Bronchial epithelial cell (primary cell): ENCODE results near the gene SDE2. TPM values are rescaled to one million over a fixed set of nuclear protein-coding genes. Genes with fewer than 3 reads are reported as not detected.
"Not testable (repeated sequence)": the region's sequence is repeated elsewhere in the genome, so short reads cannot be mapped to it uniquely, and the experiment has no call there.

Experiments
- DNase-seq: peaks from one replicate; pipeline ENCODE4 v3.0.0-alpha.2; 2010; ENCODE audit warnings: low read depth
- FAIRE-seq: peaks from 2 replicates; lab custom pipeline; 2011; peaks lifted over from hg19 to GRCh38; lab: Jason Lieb, UNC
- H3K27me3 ChIP-seq: 2 replicates; pipeline ENCODE4 v1.5.1; 2011; ENCODE audit warnings: low read length; ENCODE audit not compliant: control insufficient read depth, insufficient read depth
- H3K36me3 ChIP-seq: 2 replicates; pipeline ENCODE4 v1.5.1; 2011; ENCODE audit warnings: low read length; ENCODE audit not compliant: control insufficient read depth, insufficient read depth
- H3K4me3 ChIP-seq: 2 replicates; pipeline ENCODE4 v1.5.1; 2011; ENCODE audit warnings: mild to moderate bottlenecking, low read depth, low read length, control low read depth
- total RNA-seq: library from RNA; depleted of rRNA; stranded (reverse); fragments of >200 nt; gene quantifications from 2 replicates; pipeline ENCODE4 v1.2.1, GENCODE V29; 2014
- TF ChIP-seq, protein P1 (sequence below): IDR thresholded peaks from 2 replicates; pipeline ENCODE4 v1.5.1; 2011; ENCODE audit warnings: mild to moderate bottlenecking, moderate library complexity, low read length, control low read depth, inconsistent platforms; ENCODE audit not compliant: insufficient read depth, severe bottlenecking

SDE2 gene
- total RNA-seq, 1 donor from 2014 or later: 41.1 TPM

GRCh38 chr1:225979421-225979820, 19.7 kb downstream of the SDE2 start:
- no peak overlapping the region for H3K4me3 ChIP-seq
- H3K36me3 ChIP-seq: peaks cover 1% of the 10 kb centered on the region
- TF ChIP-seq, protein P1, sequence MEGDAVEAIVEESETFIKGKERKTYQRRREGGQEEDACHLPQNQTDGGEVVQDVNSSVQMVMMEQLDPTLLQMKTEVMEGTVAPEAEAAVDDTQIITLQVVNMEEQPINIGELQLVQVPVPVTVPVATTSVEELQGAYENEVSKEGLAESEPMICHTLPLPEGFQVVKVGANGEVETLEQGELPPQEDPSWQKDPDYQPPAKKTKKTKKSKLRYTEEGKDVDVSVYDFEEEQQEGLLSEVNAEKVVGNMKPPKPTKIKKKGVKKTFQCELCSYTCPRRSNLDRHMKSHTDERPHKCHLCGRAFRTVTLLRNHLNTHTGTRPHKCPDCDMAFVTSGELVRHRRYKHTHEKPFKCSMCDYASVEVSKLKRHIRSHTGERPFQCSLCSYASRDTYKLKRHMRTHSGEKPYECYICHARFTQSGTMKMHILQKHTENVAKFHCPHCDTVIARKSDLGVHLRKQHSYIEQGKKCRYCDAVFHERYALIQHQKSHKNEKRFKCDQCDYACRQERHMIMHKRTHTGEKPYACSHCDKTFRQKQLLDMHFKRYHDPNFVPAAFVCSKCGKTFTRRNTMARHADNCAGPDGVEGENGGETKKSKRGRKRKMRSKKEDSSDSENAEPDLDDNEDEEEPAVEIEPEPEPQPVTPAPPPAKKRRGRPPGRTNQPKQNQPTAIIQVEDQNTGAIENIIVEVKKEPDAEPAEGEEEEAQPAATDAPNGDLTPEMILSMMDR: no peak
- no peaks in the 10 kb centered on the region for H3K27me3 ChIP-seq
- DNase-seq (no peak), FAIRE-seq (no peak)

- no peak for DNase-seq
- TF ChIP-seq, protein P1: no peak
- Histone ChIP-seq H3K27me3 (no peaks in the 10 kb centered on the region), H3K4me3 (no peak overlapping the region), H3K36me3 (peaks cover 1% of the 10 kb centered on the region)
- FAIRE-seq: no peak
These were observed 21.0 kb downstream of the SDE2 start for GRCh38 chr1:225977937-225978748.

DNA sequence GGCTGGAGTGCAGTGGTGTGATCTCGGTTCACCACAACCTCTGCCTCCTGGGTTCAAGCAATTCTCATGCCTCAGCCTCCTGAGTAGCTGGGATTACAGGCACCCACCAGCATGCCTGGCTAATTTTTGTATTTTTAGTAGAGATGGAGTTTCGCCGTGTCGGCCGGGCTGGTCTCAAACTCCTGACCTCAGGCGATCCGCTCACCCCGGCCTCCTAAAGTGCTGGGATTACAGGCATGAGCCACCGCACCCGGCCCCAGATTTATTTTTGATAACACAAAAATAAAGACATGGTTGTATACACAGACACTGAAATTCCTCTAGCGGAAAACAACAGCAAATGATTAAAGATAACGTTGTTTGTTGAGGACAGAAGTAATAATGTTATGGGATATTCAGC, 24.0 kb downstream of the SDE2 start:
- FAIRE-seq, H3K27me3 ChIP-seq, DNase-seq, H3K36me3 ChIP-seq, H3K4me3 ChIP-seq: not testable (repeated sequence)

GRCh38 chr1:225974454-225974853, 24.7 kb downstream of the SDE2 start:
- no peak overlapping the region for H3K4me3 ChIP-seq
- no peaks in the 10 kb centered on the region for H3K27me3 ChIP-seq
- H3K36me3 ChIP-seq: no peaks in the 10 kb centered on the region
- TF ChIP-seq, protein P1: no peak
- no peak for FAIRE-seq
- no peak for DNase-seq

GRCh38 chr1:225973158-225973557, 26.0 kb downstream of the SDE2 start:
- FAIRE-seq (no peak), DNase-seq (peak; percentile 14)
- H3K36me3 ChIP-seq: no peaks in the 10 kb centered on the region
- H3K27me3 ChIP-seq: no peaks in the 10 kb centered on the region
- no peak overlapping the region for H3K4me3 ChIP-seq
- TF ChIP-seq, protein P1: no peak

GRCh38 chr1:225972344-225973152, 26.6 kb downstream of the SDE2 start:
- TF ChIP-seq, protein P1: no peak
- no peaks in the 10 kb centered on the region for H3K27me3 ChIP-seq
- H3K4me3 ChIP-seq: no peak overlapping the region
- DNase-seq (no peak), FAIRE-seq (no peak)
- no peaks in the 10 kb centered on the region for H3K36me3 ChIP-seq

GRCh38 chr1:225970592-225971157, 28.5 kb downstream of the SDE2 start:
- not testable (repeated sequence) for DNase-seq, H3K27me3 ChIP-seq, FAIRE-seq, H3K36me3 ChIP-seq, H3K4me3 ChIP-seq

DNA sequence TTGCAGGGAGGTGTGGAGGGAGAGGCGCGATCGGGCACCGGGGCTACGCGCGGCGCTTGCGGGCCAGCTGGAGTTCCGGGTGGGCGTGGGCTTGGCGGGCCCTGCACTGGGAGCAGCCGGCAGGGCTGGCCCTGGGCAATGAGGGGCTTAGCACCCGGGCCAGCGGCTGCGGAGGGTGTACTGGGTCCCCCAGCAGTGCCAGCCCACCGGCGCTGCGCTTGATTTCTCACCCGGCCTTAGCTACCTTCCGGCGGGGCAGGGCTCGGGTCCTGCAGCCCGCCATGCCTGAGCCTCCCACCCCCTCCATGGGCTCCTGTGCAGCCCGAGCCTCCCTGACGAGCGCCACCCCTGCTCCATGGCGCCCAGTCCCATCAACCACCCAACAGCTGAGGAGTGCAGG, 29.4 kb downstream of the SDE2 start:
- not testable (repeated sequence) for DNase-seq, H3K27me3 ChIP-seq, H3K36me3 ChIP-seq, FAIRE-seq, H3K4me3 ChIP-seq
